ENCODE measurements around the gene ALDH1A3.

Gene ALDH1A3

DNA sequence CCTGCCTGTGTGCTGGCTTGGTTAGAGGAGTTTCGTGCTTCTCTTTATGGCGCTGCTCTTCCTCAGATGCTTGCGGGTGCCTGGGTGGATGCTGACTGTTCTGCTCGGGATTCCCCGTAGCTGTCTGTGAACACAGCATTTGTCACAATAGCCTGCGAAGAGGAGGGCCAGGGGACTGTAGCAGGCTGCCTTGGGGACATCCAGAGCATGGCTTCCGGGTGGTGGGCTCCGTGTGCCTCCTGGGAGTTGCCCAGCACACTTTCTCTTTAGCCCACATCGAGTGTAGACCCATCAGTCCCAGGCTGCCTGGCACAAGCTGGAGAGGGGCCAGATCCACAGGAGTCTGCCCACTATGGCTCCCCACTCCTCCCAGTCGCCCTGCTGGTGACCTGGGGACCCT, 61.9 kb downstream of the ALDH1A3 start:
- no peak for DNase-seq (ENCODE audit: low read depth, low spot score)
- no peak overlapping the region for H3K27ac ChIP-seq

DNA sequence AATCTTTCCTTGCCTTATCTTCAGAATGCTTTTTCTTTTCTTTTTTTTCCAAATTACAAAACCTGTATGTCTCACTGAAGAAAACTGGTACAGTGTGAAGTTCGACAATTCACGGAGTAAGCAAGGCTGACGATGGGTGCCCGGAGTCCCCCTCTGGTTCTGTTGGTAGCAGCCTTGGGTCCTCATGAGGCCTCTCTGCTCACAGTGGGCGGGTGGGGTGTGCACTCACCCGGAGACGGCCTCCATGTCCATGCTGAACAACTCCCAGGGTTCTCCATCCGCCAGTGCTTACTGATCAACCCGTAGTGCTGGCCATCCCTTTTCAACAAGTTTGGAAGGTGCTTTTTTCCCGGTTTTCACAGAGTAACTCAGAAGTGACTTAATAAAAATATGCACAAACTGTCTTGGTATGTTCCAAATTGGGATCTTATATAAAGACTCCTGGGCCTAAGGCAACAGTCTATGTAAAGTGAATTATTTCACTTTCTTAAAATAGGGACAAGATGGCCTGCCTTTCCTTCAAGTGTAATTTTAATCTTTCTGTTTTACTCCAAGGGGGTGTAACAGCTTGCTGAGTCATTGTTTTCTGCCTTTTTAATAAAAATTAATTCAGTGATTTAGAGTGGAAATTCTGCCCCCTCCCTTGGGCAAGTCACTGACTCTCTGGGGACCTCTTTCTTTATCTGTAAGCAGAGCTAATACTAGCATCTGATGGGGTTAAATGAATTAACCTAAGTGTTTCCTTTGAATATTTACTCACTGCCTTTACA, 63.2 kb downstream of the ALDH1A3 start:
- DNase-seq (ENCODE audit: low read depth, low spot score) = no peak
- no peak overlapping the region for H3K27ac ChIP-seq

GRCh38 chr15:100944244-100944895, 64.7 kb downstream of the ALDH1A3 start:
- H3K27ac ChIP-seq = no peak overlapping the region
- no peak for DNase-seq (ENCODE audit: low read depth, low spot score)

DNA sequence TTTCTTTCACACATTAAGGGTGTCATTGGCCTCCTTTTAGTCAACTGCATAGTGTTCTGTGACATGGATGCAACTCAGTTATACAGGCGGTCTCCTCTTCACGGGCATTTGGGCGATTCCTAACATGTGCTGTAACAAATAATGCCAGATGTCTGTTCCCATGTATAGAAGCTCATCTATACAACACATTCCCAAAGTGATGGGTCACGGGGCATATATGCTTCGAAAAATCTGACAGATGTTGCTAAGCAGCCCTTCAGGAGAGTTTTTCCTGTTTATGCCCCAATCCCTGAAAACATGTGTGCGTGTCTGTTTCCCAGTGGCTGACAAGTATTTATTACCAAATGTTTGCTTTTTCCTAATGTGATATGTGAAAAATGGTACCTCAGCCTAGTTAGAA, 65.4 kb downstream of the ALDH1A3 start:
- DNase-seq (ENCODE audit: low read depth, low spot score) = no peak

DNA sequence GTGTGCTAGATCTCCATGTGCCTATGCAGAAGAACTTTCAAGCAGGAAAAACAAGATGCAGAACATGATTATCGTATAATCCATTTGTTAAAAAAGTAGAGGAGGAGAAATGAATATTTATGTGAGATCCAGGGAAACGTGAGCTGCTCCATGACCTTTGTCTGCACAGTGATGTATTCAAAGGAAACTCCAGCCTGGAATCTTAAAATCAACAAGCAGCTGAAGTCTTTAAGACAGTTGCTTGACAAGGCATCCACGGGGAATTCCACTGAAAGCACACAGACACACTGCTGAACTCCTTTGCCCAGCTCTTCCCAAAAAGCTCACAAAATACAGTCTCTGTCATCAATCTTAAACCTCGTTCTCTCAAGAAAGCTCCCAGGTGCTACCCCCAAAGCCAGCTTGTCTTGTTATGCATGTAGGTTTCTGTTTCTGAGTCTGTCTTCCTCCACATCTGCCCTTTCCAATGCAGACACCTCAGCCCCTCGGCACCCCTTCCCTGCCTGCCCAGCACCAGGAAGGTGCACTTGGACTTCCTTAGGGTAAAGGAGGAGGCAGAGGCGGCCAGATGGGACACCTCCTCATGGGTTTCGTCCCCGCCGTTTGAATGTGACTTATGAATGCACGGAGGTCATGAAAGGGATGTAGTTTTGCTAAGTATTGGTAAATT, 68.3 kb downstream of the ALDH1A3 start:
- no peak for DNase-seq (ENCODE audit: low read depth, low spot score)
- no peak overlapping the region for H3K27ac ChIP-seq

More for the DNA sequence above, 65.4 kb downstream of the ALDH1A3 start:
- no peak overlapping the region for H3K27ac ChIP-seq

- DNase-seq (ENCODE audit: low read depth, low spot score) = no peak
- no peak overlapping the region for H3K27ac ChIP-seq
Observed at GRCh38 chr15:100948430-100948762, 68.8 kb downstream of the ALDH1A3 start.

- H3K27ac ChIP-seq = no peak overlapping the region
Observed at GRCh38 chr15:100949691-100950090, 70.1 kb downstream of the ALDH1A3 start.

GRCh38 chr15:100951965-100952364, 72.3 kb downstream of the ALDH1A3 start:
- no peak for DNase-seq (ENCODE audit: low read depth, low spot score)

More at GRCh38 chr15:100949691-100950090, 70.1 kb downstream of the ALDH1A3 start:
- no peak for DNase-seq (ENCODE audit: low read depth, low spot score)

GRCh38 chr15:100952566-100952965, 72.9 kb downstream of the ALDH1A3 start:
- no peak for DNase-seq (ENCODE audit: low read depth, low spot score)
- no peak overlapping the region for H3K27ac ChIP-seq

More at GRCh38 chr15:100951965-100952364, 72.3 kb downstream of the ALDH1A3 start:
- no peak overlapping the region for H3K27ac ChIP-seq

- DNase-seq (ENCODE audit: low read depth, low spot score) = no peak
- no peak overlapping the region for H3K27ac ChIP-seq
Observed at GRCh38 chr15:100958326-100959065, 78.9 kb downstream of the ALDH1A3 start.

DNA sequence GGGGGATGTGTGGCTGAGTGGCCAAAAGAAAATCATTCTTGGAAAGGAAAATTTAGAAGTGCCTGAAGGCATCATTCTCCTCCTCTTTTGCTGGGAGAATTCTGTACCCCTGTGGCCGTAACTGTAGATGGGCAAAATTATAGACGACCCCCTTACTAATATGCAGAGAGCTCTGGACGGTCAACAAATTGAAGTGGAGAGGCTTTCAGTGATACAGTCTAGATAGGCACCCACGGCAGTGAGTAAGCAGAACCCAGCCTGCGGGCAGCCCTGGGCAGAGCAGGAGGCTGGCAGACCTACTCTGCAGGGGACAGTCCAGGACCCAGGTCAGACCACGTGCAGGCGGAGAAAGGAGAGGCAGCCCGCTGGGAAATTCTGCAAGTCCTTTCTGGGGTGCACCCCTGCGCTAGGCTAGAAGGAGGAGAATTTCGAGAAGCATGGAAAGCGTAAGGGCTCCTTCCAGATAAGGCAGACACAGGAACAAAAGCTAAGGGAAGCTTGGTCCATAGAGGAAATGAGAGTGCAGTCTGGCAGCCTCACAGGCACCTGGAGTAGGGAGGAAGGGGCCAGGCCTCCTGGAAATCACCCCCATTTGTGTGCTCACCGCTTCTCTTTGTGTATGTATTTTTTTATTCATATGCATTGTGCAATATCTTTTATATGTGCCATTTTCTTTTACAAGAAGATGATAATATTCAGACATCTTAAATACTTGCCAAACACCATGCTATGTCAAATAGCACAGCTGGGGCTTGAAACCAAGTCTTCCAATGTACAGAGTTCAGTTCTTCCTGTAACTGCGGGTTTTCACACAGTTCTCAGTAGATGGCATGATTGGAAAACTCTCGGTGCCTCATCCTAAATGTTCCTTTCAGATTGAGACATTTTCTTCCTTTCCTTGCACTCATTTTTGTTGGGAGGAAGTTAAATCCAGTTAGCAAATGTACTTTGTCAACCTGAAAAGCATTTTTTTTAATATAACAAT, 79.7 kb downstream of the ALDH1A3 start:
- no peak overlapping the region for H3K27ac ChIP-seq
- DNase-seq (ENCODE audit: low read depth, low spot score) = no peak

Data from epithelial cell of prostate (primary cell).